GM12865 (cell line): ENCODE data around the gene CIAPIN1.

Source experiments
- DNase-seq: peaks from one replicate; pipeline ENCODE4 v3.0.0; 2010; ENCODE audit warnings: low read depth
- H3K4me3 ChIP-seq: 2 replicates; pipeline ENCODE4 v1.5.1; 2011; ENCODE audit warnings: mild to moderate bottlenecking, low read depth, low read length, control low read depth
- TF ChIP-seq, protein P1 (sequence below): IDR thresholded peaks from 2 replicates; pipeline ENCODE4 v1.5.1; 2011; ENCODE audit warnings: low read length, control low read depth, low read depth, inconsistent platforms; ENCODE audit not compliant: insufficient read depth; ENCODE audit errors: missing control alignments

Gene CIAPIN1

DNA sequence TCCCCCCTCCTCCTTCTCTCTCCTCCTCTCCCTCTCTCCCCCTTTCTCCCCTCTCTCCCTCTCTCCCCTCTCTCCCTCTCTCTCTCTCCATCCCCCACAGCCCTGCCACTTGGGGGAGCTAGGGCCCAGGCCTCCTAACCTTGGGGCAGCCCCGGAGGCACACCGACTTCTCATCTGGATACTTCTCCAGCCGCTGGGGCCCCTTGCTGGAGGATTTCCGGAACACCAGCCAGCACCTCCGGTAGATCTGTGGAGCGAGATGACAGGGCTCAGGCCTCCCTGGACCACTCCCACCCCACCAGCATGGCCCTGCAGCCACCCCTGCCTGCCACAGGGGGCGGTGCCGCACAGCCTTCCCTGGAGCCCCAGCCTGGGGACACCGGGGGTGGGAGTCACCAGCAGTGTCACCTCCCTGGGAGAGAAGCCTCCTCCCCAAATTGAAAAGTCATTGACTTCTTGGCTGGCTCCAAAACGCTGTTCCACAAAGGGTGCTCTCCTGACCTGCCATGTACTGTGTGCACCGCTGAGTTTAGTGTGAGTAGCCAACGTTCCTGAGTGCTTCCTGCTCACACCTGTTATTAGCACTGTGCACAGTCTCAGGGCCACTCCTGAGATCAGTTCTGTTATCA, 28.6 kb upstream of the CIAPIN1 start:
- DNase-seq, result peak; percentile 88
- no peak overlapping the region; the same call in 1 of the 2 replicates for H3K4me3 ChIP-seq
- TF ChIP-seq, protein P1, sequence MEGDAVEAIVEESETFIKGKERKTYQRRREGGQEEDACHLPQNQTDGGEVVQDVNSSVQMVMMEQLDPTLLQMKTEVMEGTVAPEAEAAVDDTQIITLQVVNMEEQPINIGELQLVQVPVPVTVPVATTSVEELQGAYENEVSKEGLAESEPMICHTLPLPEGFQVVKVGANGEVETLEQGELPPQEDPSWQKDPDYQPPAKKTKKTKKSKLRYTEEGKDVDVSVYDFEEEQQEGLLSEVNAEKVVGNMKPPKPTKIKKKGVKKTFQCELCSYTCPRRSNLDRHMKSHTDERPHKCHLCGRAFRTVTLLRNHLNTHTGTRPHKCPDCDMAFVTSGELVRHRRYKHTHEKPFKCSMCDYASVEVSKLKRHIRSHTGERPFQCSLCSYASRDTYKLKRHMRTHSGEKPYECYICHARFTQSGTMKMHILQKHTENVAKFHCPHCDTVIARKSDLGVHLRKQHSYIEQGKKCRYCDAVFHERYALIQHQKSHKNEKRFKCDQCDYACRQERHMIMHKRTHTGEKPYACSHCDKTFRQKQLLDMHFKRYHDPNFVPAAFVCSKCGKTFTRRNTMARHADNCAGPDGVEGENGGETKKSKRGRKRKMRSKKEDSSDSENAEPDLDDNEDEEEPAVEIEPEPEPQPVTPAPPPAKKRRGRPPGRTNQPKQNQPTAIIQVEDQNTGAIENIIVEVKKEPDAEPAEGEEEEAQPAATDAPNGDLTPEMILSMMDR, result peak; percentile 82

DNA sequence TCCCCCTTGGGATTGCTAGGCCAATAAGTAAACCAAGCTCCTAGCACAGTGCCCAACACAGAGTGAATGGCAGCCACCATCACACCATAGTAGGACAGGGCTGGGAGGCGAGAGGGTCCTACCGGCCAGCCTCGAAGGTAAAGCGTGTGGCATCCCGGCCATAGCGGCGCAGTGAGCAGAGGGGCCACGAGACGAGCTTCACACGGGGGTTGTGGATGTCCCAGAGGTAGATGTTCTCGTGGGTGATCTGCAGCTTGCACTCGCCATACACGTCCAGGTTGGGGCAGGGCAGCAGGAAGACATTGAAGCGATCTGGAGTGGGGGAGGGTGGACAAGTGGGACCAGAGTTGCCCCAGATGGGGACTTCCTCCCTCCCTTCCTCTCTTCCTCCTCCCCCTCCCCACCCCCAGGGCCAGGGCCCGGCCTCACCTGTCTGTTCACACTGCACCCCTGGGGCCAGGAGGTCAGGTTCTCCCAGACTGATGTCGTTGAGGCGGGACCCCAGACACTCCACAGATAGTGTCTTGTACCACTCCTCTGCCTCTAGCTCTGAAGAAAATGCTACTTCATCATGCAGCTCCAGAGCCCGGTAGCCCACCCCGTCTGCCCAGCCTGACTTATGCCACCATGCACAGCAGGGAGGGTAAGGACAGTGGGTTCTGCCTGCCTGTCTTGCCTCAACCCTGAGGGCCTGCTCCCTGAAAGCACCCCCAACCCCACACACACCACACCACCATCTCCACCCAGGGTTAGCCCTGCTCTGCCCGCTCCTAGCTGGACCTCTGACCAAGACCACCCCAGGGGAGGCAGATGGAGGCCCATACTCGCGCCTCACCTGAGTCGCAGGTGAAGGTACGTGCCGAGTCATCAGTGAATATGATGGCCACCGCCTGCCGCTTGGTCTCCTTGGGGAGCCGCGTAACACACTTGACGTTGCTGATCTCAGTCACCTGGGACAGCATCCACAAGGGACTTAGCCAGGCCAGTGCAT, 27.8 kb upstream of the CIAPIN1 start:
- H3K4me3 ChIP-seq, result no peak overlapping the region
- no peak for DNase-seq
- TF ChIP-seq, protein P1, result no peak

DNA sequence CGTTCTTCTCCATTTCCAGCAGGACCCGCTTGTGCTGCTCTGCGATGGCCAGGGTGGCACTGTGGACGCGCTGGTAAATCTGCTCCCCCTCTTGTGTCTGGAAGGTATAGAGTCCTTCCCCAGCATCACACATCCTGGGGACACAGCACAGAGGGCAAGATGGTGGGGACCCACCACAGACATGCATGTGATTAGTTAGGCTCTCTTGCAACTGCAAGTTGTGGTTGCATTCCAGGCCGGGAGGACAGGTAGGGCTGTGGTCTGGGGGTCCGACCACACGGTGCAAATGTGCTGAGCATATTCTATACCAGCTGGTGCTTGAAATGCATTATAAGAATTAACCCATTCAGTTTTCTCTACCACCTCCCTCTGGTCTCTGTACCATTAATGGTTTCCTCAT, 26.7 kb upstream of the CIAPIN1 start:
- TF ChIP-seq, protein P1, result no peak
- H3K4me3 ChIP-seq, result no peak overlapping the region
- DNase-seq, result no peak

DNA sequence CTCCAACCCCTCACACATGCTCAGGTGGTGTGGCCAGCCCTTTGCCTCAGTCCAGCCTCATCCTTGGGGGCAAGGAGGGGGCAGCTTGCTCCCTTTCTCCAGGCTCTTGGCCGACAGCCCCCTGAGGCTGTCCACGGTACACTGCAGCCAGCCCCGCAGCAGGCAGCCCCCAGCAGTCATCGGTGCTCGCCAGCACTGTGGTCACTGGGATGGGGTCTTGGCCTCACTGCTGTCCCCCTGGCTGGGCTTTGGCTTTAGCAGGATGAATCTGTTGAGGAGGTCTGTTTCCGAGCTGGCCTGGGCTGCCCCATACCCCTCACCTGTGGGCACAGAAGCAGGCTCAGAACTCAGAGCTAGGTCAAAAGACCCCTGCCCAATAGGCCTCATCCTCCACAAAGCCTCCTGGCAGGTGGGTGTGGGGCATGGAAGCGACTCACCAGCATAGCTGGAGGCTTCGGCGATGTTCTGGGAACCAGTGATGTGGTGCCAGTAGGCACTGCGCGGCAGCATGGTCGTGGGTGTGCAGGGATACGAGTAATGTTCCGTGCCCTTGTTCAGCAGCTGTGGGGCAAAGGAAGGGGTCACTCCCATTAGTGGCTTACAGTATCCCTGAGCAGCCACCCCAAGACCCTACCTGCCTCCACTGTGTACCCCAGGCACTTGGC, 26.1 kb upstream of the CIAPIN1 start:
- TF ChIP-seq, protein P1, result no peak
- no peak for DNase-seq

DNA sequence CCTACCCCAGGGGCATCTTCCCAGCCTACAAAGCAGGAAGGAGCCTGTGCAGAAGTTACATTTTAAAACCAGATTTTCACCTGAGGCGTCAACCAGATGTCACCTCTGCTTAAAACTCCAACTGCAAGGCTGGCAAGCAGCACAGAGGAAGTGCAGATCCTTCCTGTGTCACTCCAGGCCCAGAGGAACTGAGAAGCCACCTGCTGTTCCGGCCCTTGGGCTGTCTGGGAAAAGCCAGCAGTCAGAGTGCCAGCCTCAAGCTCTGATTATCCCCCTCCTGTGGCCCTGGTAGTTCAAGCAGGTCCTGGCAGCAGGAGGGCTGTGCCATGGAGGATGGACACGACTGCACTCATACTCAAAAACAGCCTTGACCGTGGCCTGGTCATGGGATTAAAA, 25.5 kb upstream of the CIAPIN1 start:
- TF ChIP-seq, protein P1, result no peak
- no peak for DNase-seq
- H3K4me3 ChIP-seq, result no peak overlapping the region

More for the DNA sequence above, 26.1 kb upstream of the CIAPIN1 start:
- H3K4me3 ChIP-seq, result no peak overlapping the region

DNA sequence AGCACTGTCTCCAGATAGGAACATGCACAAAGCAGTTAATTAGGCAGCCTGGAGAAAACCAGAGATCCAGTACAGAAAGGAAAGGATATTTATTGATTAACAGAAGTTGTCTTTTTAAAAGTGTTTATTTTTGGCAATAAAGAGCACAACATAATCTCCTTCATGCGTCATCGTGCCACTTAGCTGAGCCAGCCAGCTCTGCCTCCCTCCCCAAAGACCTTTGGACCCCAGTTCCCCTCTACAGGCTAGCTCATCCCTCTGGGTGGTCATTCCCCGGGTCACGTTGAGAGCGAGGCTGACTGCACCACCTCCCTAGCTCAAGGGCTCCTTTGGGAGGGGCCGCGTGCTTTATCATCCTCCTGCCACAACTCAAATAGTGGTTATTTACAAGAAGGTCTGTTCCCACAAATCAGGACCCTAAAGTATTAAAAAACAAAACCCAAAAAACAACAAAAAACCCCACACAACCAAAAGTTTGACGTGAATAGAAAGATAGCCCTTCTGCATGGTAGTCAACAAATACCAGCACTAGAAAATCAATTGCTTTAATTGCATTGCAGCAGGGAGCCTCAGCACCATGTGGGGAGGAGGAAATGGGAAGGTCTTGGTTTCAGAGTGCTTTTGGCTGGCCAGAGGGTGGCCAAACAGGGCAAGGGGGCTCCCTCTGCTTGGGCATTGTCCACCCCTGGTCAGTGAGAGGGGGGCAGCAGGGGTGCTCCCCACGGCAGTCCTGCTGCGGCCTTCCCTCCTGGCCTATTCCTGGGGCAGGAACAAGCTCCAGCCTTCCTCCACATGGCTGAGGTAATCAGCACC, 24.9 kb upstream of the CIAPIN1 start:
- no peak overlapping the region for H3K4me3 ChIP-seq
- no peak for DNase-seq
- TF ChIP-seq, protein P1, result no peak
